Stimulated activated CD8-positive, alpha-beta memory T cell treated with anti-CD3 and anti-CD28 coated beads, Interleukin-7, amount 100 ng/mL, for 24 hours (primary cell): ENCODE data around the gene PRKN.

Experiments used
- DNase-seq: peaks from one replicate; pipeline ENCODE4 v3.0.0-alpha.2; 2020; ENCODE audit warnings: low read depth

Gene PRKN

GRCh38 chr6:162238675-162239074 is 488.9 kb downstream of the PRKN start:
- no peak for DNase-seq

- no peak for DNase-seq
Measured at GRCh38 chr6:162237331-162237730, 490.2 kb downstream of the PRKN start.

- no peak for DNase-seq
Measured at GRCh38 chr6:162234631-162235030, 492.9 kb downstream of the PRKN start.

GRCh38 chr6:162230147-162230752 is 497.3 kb downstream of the PRKN start:
- DNase-seq: no peak

- DNase-seq: no peak
Measured at GRCh38 chr6:162229093-162229492, 498.5 kb downstream of the PRKN start.

GRCh38 chr6:162226803-162227202 is 500.8 kb downstream of the PRKN start:
- no peak for DNase-seq

- DNase-seq: no peak
Measured at GRCh38 chr6:162222521-162222920, 505.0 kb downstream of the PRKN start.

GRCh38 chr6:162220876-162221275 is 506.7 kb downstream of the PRKN start:
- no peak for DNase-seq

- DNase-seq: no peak
Measured at GRCh38 chr6:162219266-162219665, 508.3 kb downstream of the PRKN start.

GRCh38 chr6:162217811-162218493 is 509.6 kb downstream of the PRKN start:
- no peak for DNase-seq

- DNase-seq: no peak
Measured at GRCh38 chr6:162217058-162217457, 510.5 kb downstream of the PRKN start.

GRCh38 chr6:162211777-162212176 is 515.8 kb downstream of the PRKN start:
- DNase-seq: no peak

- no peak for DNase-seq
Measured at GRCh38 chr6:162211022-162211421, 516.5 kb downstream of the PRKN start.

- DNase-seq: no peak
Measured at GRCh38 chr6:162203287-162203686, 524.3 kb downstream of the PRKN start.

- DNase-seq: no peak
Measured at GRCh38 chr6:162200945-162201690, 526.4 kb downstream of the PRKN start.

GRCh38 chr6:162200041-162200440 is 527.5 kb downstream of the PRKN start:
- DNase-seq: no peak

- no peak for DNase-seq
Measured at GRCh38 chr6:162198925-162199324, 528.6 kb downstream of the PRKN start.

GRCh38 chr6:162198076-162198475 is 529.5 kb downstream of the PRKN start:
- DNase-seq: no peak

GRCh38 chr6:162195441-162195840 is 532.1 kb downstream of the PRKN start:
- DNase-seq: no peak

- no peak for DNase-seq
Measured at GRCh38 chr6:162190981-162191380, 536.6 kb downstream of the PRKN start.

- DNase-seq: no peak
Measured at GRCh38 chr6:162187168-162187935, 540.2 kb downstream of the PRKN start.

GRCh38 chr6:162184465-162184864 is 543.1 kb downstream of the PRKN start:
- DNase-seq: no peak
